ENCODE results near the gene CMYA5. TPM values are rescaled to one million over a fixed set of nuclear protein-coding genes. Genes with fewer than 3 reads are reported as not detected.

The CMYA5 gene
- total RNA-seq, 1 donor from 2014 or later, result 2.7 TPM

GRCh38 chr5:79686799-79687198 lies 2.8 kb upstream of the CMYA5 start:
- Histone ChIP-seq H3K27me3 (no peaks in the 10 kb centered on the region), H3K4me3 (no peak overlapping the region), H3K9me3 (no peaks in the 10 kb centered on the region), H3K36me3 (peaks cover 48% of the 10 kb centered on the region), H3K4me1 (peaks cover 5% of the 10 kb centered on the region), H3K27ac (no peak overlapping the region)
- DNase-seq (no peak), ATAC-seq (no peak)
- intact Hi-C loops (cut with DNase I), result no loop called here
- no peak for TF ChIP-seq CTCF (IDR thresholded peaks at IDR 0.05)

- intact Hi-C loops (cut with DNase I), result no loop called here
- Histone ChIP-seq H3K36me3 (peaks cover 37% of the 10 kb centered on the region), H3K27me3 (no peaks in the 10 kb centered on the region), H3K9me3 (no peaks in the 10 kb centered on the region), H3K27ac (no peak overlapping the region), H3K4me1 (peaks cover 5% of the 10 kb centered on the region), H3K4me3 (no peak overlapping the region)
- no peak for DNase-seq
- ATAC-seq, result no peak
- no peak for TF ChIP-seq CTCF (IDR thresholded peaks at IDR 0.05)
Measured at GRCh38 chr5:79687889-79688288, 1.7 kb upstream of the CMYA5 start.

- no peaks in the 10 kb centered on the region for H3K27me3 ChIP-seq
- ATAC-seq, result peak; percentile 48
- H3K4me3 ChIP-seq, result no peak overlapping the region
- H3K27ac ChIP-seq, result no peak overlapping the region
- intact Hi-C loops (cut with DNase I), result no loop called here
- H3K9me3 ChIP-seq, result no peaks in the 10 kb centered on the region
- peaks cover 14% of the 10 kb centered on the region for H3K36me3 ChIP-seq
- DNase-seq, result no peak
- H3K4me1 ChIP-seq, result peaks cover 5% of the 10 kb centered on the region
- no peak for TF ChIP-seq CTCF (IDR thresholded peaks at IDR 0.05)
Measured at GRCh38 chr5:79691007-79691406, 1.4 kb downstream of the CMYA5 start.

DNA sequence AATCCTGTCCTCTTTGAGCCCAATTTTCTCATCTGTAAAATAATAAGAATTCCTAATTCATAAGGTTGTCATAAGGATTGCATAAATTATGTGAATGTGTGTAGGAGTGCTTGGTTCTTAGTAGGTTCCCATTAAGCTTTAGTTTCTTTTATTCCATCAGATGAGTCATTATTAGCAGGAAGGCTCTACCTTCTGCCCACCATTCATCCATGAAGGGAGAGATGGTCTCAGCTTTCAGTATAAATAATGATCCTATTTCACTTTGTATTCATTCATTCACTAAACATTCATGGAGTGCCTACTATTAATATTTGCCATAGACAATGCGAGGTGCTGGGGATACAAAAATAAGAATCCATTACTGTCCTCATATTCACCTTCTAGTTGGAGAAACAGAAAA lies 3.0 kb downstream of the CMYA5 start:
- Histone ChIP-seq H3K36me3 (peaks cover 2% of the 10 kb centered on the region), H3K9me3 (no peaks in the 10 kb centered on the region), H3K4me3 (no peak overlapping the region), H3K4me1 (peaks cover 12% of the 10 kb centered on the region), H3K27me3 (no peaks in the 10 kb centered on the region), H3K27ac (no peak overlapping the region)
- TF ChIP-seq CTCF (IDR thresholded peaks at IDR 0.05), result no peak
- intact Hi-C loops (cut with DNase I), result no loop called here
- DNase-seq (no peak), ATAC-seq (no peak)

DNA sequence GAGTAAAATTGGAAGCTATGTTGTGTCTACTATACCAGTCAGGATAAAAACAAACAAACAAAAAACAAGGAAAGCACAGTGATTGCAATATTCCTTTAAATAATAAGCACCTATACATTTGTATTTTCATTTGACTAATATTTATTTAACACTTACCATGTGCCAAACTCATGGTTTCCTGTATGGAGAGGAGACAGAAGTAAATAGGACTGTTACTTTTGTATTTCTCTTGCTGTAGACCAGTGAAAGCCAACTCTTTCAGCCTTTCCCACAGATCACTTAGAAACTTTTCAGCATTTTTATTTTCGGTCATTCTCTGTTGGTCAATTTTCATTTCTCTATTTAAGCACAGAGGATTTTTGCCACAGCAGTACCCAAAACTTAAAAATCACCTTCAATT lies 4.5 kb downstream of the CMYA5 start:
- no peak for TF ChIP-seq CTCF (IDR thresholded peaks at IDR 0.05)
- H3K27ac ChIP-seq, result no peak overlapping the region
- H3K27me3 ChIP-seq, result no peaks in the 10 kb centered on the region
- H3K9me3 ChIP-seq, result no peaks in the 10 kb centered on the region
- H3K4me3 ChIP-seq, result no peak overlapping the region
- no peak for DNase-seq
- no peaks in the 10 kb centered on the region for H3K36me3 ChIP-seq
- ATAC-seq, result no peak
- intact Hi-C loops (cut with DNase I), result no loop called here
- peaks cover 9% of the 10 kb centered on the region for H3K4me1 ChIP-seq

- Histone ChIP-seq H3K36me3 (no peaks in the 10 kb centered on the region), H3K4me3 (no peak overlapping the region), H3K27ac (no peak overlapping the region), H3K27me3 (no peaks in the 10 kb centered on the region), H3K4me1 (peaks cover 8% of the 10 kb centered on the region), H3K9me3 (no peaks in the 10 kb centered on the region)
- DNase-seq, result no peak
- peak; percentile 35 for ATAC-seq
- intact Hi-C loops (cut with DNase I), result no loop called here
- no peak for TF ChIP-seq CTCF (IDR thresholded peaks at IDR 0.05)
Measured at GRCh38 chr5:79694652-79695051, 5.0 kb downstream of the CMYA5 start.

Data from upper lobe of right lung (tissue), 1 donor.